GM18508 (cell line): ENCODE measurements around the gene NHS.
A peak's percentile ranks its signal among the peaks of the same experiment; 100 is the strongest.

Experiments
- ATAC-seq: cut with Tn5 transposase; IDR thresholded peaks from one replicate; pipeline ENCODE4 v1.9.1; 2021; ENCODE audit warnings: moderate number of reproducible peaks; ENCODE audit not compliant: insufficient read depth, unreplicated experiment

Gene NHS

GRCh38 chrX:17644001-17644400 is 269.0 kb downstream of the NHS start:
- no peak for ATAC-seq

GRCh38 chrX:17654116-17654515 is 279.1 kb downstream of the NHS start:
- ATAC-seq = no peak

- no peak for ATAC-seq
Measured at GRCh38 chrX:17655211-17656034, 280.4 kb downstream of the NHS start.

- ATAC-seq = no peak
Measured at GRCh38 chrX:17656035-17656418, 281.0 kb downstream of the NHS start.

GRCh38 chrX:17656556-17656955 is 281.6 kb downstream of the NHS start:
- ATAC-seq = no peak

GRCh38 chrX:17662391-17662790 is 287.4 kb downstream of the NHS start:
- ATAC-seq = no peak

- no peak for ATAC-seq
Measured at GRCh38 chrX:17668929-17669328, 293.9 kb downstream of the NHS start.

- no peak for ATAC-seq
Measured at GRCh38 chrX:17669458-17669857, 294.5 kb downstream of the NHS start.

- no peak for ATAC-seq
Measured at GRCh38 chrX:17669891-17670290, 294.9 kb downstream of the NHS start.

GRCh38 chrX:17670874-17671273 is 295.9 kb downstream of the NHS start:
- no peak for ATAC-seq

- no peak for ATAC-seq
Measured at GRCh38 chrX:17674601-17675000, 299.6 kb downstream of the NHS start.

- ATAC-seq = no peak
Measured at GRCh38 chrX:17679261-17679660, 304.3 kb downstream of the NHS start.

GRCh38 chrX:17679820-17680219 is 304.8 kb downstream of the NHS start:
- no peak for ATAC-seq

GRCh38 chrX:17680732-17681413 is 305.9 kb downstream of the NHS start:
- ATAC-seq = no peak

- no peak for ATAC-seq
Measured at GRCh38 chrX:17682259-17682658, 307.3 kb downstream of the NHS start.

- no peak for ATAC-seq
Measured at GRCh38 chrX:17685026-17685425, 310.0 kb downstream of the NHS start.

GRCh38 chrX:17687648-17688047 is 312.6 kb downstream of the NHS start:
- ATAC-seq = no peak

- peak; percentile 56 for ATAC-seq
Measured at GRCh38 chrX:17689971-17690409, 315.0 kb downstream of the NHS start.

- no peak for ATAC-seq
Measured at GRCh38 chrX:17692709-17693346, 317.8 kb downstream of the NHS start.

- ATAC-seq = no peak
Measured at GRCh38 chrX:17697191-17697590, 322.2 kb downstream of the NHS start.

GRCh38 chrX:17700976-17701375 is 326.0 kb downstream of the NHS start:
- ATAC-seq = no peak
